SK-N-MC (cell line): Measurements from ENCODE around the gene DEGS2.

Experiments
- EZH2 ChIP-seq: fragments of 200-600 bp; sonication (generic); IDR thresholded peaks from one replicate; pipeline ENCODE4 v1.6.1; 2017; ENCODE audit warnings: antibody characterized with exemption
- FOXP2 ChIP-seq: optimal IDR thresholded peaks from 2 replicates; pipeline ENCODE3; 2011; ENCODE audit warnings: mild to moderate bottlenecking, moderate library complexity; ENCODE audit not compliant: insufficient read depth; ENCODE audit errors: extremely low read length, control extremely low read depth
- POLR2AphosphoS5 ChIP-seq: IDR thresholded peaks from 2 replicates; pipeline ENCODE4 v1.6.1; 2012; ENCODE audit warnings: mild to moderate bottlenecking, low read depth, low read length, borderline replicate concordance

DNA sequence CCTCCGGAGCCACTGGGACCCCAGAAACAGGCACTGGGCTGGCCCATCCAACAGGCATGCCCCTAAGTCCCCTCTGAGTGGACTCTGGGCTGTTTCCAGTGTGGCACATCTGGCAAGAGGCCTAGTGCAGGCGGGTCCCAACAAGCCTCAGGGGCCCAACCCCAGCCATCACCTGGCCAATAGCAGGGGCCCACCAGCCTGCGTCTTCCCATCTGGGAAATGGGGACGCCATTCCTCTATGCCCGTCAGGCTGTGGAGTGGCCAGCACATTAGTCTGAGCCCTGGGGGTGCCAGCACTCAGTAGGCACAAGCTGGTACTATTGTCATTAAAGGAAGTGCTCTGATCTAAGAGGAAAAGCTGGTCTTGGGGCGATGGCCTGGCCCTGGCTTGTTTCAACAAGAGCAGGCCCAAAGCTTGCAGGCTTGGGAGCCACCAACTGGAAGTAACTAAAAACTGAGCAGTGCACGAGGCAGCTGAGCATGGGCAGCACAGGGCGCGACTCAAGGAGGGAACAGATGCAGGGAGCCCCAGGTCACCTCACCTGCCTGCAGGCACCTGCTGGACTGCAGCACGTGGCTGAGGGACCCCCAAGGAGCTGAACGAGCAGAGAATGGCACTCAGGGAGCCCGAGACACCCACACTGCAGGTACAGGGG is 8.4 kb downstream of the DEGS2 start:
- TF ChIP-seq POLR2AphosphoS5: no peak
- no peak for TF ChIP-seq EZH2
- no peak for TF ChIP-seq FOXP2
